ENCODE results near the gene LRRC27.

GRCh38 chr10:132409667-132410028, 77.7 kb downstream of the LRRC27 start:
- TF ChIP-seq EP300 (IDR thresholded peaks at IDR 0.05; ENCODE audit: low read depth) (no peak), POLR2A (IDR thresholded peaks at IDR 0.05) (no peak), CTCF (IDR thresholded peaks at IDR 0.05) (no peak), POLR2AphosphoS5 (IDR thresholded peaks at IDR 0.05) (no peak)

Data from transverse colon (tissue), 4 donors.